Measurements from ENCODE around the gene HOXC4.
A peak's percentile ranks its signal among the peaks of the same experiment; 100 is the strongest.

HOXC4 gene

DNA sequence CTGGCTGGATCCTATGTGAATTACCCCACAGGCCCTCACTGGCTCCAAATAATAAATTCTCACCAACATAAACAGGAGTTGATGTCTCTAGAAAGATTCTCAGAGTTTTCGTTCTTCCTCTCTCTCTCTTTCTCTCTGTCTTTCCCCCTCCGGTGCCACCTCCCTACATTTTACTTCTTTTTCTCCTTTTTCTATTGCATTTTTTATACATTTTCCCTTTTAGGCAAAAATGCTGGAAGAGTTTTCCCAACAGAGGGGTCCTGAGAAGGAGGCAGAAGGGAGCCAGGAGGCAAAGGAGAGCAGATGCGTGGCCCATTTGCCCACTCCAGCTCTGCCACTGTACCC, 26.2 kb upstream of the HOXC4 start:
- no peak for DNase-seq (ENCODE audit: extremely low spot score, insufficient read length, low read depth)
- FAIRE-seq, result no peak

- DNase-seq (ENCODE audit: extremely low spot score, insufficient read length, low read depth) (no peak), FAIRE-seq (no peak)
Observed at GRCh38 chr12:54028314-54029201, 25.1 kb upstream of the HOXC4 start, which contains the start of gene HOXC6. HOXC6 (plus strand) TSS chr12:54028440; CDS start chr12:54028522, 82 bp downstream.

GRCh38 chr12:54029529-54030441, 23.9 kb upstream of the HOXC4 start:
- FAIRE-seq, result no peak

GRCh38 chr12:54030442-54030801, 23.2 kb upstream of the HOXC4 start:
- no peak for FAIRE-seq
- no peak for DNase-seq (ENCODE audit: extremely low spot score, insufficient read length, low read depth)

More at GRCh38 chr12:54029529-54030441, 23.9 kb upstream of the HOXC4 start:
- DNase-seq (ENCODE audit: extremely low spot score, insufficient read length, low read depth), result no peak

- no peak for FAIRE-seq
Observed at GRCh38 chr12:54030889-54031471, 22.7 kb upstream of the HOXC4 start.

GRCh38 chr12:54031480-54031879, 22.2 kb upstream of the HOXC4 start:
- DNase-seq (ENCODE audit: extremely low spot score, insufficient read length, low read depth), result no peak
- FAIRE-seq, result no peak

More at GRCh38 chr12:54030889-54031471, 22.7 kb upstream of the HOXC4 start:
- no peak for DNase-seq (ENCODE audit: extremely low spot score, insufficient read length, low read depth)

- FAIRE-seq, result no peak
- DNase-seq (ENCODE audit: extremely low spot score, insufficient read length, low read depth), result no peak
Observed at GRCh38 chr12:54032086-54032619, 21.5 kb upstream of the HOXC4 start.

GRCh38 chr12:54032627-54033100, 21.0 kb upstream of the HOXC4 start, which contains the start of gene HOXC5:
HOXC5 (plus strand) TSS chr12:54033050; CDS start chr12:54033123, 73 bp downstream.
- FAIRE-seq (peak; percentile 91), DNase-seq (ENCODE audit: extremely low spot score, insufficient read length, low read depth) (peak; percentile 63)

GRCh38 chr12:54033106-54033979, 20.3 kb upstream of the HOXC4 start:
- no peak for DNase-seq (ENCODE audit: extremely low spot score, insufficient read length, low read depth)

DNA sequence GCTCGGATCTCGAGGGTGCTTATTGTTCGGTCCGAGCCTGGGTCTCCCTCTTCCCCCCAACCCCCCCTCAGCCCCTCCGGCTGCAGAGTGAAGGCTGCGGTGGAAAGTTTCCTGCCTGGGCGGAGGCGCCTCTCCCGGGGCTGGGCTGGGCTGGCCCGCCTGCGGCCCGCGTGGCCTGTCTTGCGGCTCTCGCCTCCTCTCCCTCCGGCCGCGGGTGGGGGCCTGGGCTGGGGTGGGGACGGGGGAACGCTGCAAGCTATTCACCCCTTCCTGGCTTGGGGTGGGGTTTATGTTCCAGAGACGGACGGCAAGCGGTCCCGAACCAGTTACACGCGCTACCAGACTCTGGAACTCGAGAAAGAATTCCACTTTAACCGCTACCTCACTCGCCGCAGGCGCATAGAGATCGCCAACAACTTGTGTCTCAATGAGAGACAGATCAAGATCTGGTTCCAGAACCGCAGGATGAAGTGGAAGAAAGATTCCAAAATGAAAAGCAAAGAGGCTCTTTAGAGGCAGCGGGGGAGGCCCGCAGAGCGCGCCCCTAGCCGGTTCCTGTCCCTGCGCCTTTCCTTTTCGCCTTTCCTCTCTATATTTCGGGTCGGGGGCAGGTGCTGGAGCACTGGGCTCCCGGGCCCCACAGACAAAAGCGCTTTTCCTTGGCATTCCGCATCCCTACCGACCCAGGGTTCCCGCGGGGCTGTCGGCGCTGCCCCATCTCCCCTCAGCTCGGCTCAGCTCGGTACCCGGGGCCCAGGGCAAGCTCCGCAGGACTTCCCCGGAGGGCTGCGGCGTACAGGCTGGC, 19.5 kb upstream of the HOXC4 start:
- DNase-seq (ENCODE audit: extremely low spot score, insufficient read length, low read depth) (no peak), FAIRE-seq (no peak)

More at GRCh38 chr12:54033106-54033979, 20.3 kb upstream of the HOXC4 start:
- FAIRE-seq, result no peak

- FAIRE-seq, result no peak
- no peak for DNase-seq (ENCODE audit: extremely low spot score, insufficient read length, low read depth)
Observed at GRCh38 chr12:54034785-54035310, 18.8 kb upstream of the HOXC4 start.

DNA sequence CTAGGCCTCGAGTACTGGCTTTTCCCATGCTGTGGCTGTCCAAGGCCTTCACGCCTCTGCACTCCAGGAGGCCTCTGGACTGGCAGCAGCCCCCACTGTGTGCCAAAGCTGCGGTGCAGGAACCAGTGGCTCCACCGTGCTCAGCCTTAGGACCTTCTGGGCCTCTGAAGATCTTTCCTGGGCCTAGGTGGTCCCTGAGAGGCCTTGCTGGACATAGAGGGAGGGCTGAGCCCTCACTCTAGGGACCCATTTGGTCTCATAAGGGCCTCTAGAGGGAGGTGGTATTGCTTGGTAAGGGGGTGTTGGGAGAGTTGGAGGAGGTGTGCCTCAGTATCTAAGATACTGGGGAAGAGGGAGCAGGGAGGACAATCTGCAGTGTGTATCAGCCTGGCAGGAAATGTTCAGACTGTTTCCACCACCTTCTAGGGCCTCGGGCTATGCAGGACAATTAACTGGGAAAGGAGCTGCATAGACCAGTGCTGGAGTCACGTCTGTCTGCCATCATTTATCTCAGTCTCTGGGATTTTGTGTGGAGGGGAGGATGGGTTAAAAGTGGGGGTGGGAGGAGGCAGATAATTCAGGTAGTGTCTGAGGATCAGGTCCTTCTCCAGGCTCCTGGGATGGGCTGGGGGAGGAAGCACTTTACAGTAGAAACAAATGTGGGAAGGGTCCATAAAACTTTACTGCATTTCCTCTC, 17.9 kb upstream of the HOXC4 start:
- FAIRE-seq (no peak), DNase-seq (ENCODE audit: extremely low spot score, insufficient read length, low read depth) (no peak)

- FAIRE-seq (no peak), DNase-seq (ENCODE audit: extremely low spot score, insufficient read length, low read depth) (no peak)
Observed at GRCh38 chr12:54036620-54037359, 16.8 kb upstream of the HOXC4 start.

- no peak for FAIRE-seq
- no peak for DNase-seq (ENCODE audit: extremely low spot score, insufficient read length, low read depth)
Observed at GRCh38 chr12:54037360-54038283, 16.0 kb upstream of the HOXC4 start.

- no peak for FAIRE-seq
- no peak for DNase-seq (ENCODE audit: extremely low spot score, insufficient read length, low read depth)
Observed at GRCh38 chr12:54038284-54038870, 15.3 kb upstream of the HOXC4 start.

Data from GM18507 (cell line).